GM18861 (cell line): ENCODE data around the gene RUFY1.
"Not testable (repeated sequence)": the region's sequence is repeated elsewhere in the genome, so short reads cannot be mapped to it uniquely, and the experiment has no call there.

Experiments used
- ATAC-seq: cut with Tn5 transposase; IDR thresholded peaks from one replicate; pipeline ENCODE4 v1.9.1; 2021; ENCODE audit not compliant: unreplicated experiment

RUFY1 gene

GRCh38 chr5:179620293-179620692 lies 69.9 kb downstream of the RUFY1 start:
- ATAC-seq, result no peak

DNA sequence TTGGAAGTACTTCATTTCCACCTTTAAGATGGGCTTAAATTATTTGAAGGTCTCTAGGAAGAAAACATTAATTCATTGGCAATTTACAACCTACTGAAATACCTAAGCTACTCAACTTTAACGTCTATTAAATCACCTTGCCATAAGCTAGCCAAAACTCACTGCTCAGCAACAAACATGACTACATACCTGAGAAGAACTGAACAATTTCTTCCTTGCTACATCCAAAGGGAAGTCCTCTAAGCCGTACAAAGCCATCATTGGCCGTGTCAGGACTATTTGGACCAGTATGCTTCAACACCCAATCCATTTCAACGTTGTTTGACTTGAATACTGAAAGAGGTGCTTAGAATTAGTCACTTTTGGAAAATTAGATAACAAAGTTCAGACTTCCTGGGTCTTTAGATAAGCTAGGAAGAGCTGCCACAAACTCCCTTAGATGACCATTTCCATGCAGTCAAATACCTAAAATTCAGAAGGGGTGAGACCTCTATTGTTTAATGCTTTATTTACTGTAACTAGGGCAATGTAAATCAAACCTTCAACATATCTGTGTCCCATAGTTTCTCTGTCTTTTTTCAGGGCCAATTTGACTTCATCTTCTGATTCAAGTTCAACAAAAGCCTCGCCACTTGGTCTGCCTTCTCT lies 70.5 kb downstream of the RUFY1 start:
- no peak for ATAC-seq

- no peak for ATAC-seq
These were observed 71.3 kb downstream of the RUFY1 start for GRCh38 chr5:179621551-179622214.

DNA sequence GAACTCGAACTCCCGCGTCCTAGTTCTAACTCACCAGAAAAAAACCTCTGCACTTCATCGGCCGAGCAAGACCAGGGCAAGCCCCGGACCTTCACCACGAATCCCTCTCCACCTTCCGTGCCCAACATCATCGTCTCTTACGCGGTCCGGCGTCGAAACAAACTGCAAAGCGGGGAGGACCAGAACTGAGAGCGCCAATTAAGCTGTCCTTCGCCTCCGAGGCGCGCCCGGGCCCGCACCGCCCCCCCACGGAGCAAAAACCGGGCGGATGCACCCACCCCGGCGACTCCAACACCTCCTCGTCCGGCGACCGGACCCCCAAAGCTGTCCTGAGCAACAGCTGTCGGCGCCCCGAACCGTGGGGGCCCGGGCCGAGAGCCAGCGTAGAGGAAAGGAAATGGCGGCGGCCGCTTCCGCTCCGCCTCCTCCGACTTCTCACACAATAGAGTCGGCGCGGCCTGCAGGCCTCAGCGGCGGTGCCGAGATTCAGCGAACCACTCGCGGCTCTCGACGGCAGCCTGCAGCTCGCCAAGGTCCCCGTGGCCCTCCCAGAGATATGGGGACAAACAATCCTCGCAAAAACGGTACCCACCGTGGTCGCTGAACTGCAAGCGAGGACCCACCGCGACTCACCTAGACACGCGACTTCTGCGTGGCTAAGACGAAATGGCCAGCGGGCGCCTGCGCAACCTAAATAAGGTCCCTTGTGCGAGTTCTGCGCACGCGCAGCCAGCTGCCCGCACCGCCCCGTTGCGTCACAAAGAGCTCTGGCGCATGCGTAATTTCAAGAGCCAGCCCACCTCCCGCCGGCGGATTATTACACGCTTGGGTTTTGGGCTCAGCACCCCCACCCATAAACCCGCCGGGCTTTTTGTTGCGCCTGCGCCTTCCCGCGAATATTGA lies 72.9 kb downstream of the RUFY1 start, which contains the start of gene HNRNPH1:
Gene HNRNPH1, minus strand, starts transcription at position 669 of the 903 bp plus-strand sequence. Its CDS starts 538 bp downstream, at position 131.
- peak; percentile 68 for ATAC-seq

DNA sequence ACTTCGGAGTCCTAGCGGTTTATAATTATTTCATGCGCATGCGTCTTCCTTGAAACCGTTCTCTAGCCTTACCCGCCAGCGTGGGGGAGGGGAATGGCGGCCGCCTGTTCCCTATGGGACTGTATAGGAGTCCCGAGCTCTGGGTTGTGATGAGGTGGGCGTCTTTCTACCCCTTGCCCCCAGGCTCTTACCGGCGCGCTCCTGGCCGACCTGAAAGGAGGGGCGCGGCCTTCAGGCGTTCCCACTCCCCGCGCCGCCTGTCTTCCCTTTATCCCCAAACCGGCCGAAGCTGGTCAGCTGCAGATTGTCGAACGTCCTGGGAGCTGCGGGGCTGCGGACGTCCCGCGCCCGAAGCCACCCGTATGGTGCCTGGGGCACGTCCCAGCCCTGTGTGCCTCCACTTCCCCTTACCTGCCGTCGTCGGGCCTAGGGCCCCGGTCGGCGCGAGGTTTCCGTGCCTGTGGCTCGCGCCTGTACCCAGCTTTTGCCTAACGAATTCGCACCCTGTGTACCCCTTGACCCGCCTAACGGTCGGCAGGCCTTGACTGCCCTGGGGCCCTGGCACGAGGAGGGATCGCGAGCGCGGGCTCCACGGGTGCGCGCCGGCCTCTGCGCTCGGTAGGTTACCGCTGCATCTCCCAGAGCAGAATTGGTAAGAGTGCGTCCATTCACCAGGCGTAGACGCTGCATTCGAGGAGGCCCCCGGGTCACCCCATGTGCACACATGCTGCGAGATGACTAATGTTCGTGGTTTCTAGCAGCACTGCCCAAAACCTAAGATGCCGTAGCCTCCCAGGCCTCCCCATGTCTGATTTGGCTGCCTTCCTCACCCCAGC lies 73.8 kb downstream of the RUFY1 start:
- no peak for ATAC-seq

DNA sequence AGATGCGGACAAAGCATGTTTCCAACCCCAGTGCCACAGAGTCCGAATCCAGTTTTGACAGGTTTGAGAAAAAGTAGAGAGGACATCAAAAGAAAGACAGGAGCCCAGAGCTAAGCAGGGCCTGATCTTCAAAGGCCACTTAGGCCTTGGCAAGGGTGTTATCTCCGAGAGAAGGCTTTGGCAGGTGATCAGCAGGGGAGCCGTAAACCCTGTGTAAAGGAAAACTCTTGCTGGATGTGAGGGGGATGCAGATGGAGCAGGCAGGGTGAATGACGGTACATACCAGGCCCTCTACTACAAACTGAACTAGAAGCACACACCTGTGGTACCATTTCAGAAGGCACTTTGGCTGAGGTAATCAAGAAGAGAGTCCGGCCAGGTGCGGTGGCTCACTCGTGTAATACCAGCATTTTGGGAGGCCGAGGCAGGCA lies 74.5 kb downstream of the RUFY1 start:
- ATAC-seq, result no peak

- peak; percentile 41 for ATAC-seq
These were observed 83.4 kb downstream of the RUFY1 start for GRCh38 chr5:179633501-179634369.

- peak; percentile 94 for ATAC-seq
These were observed 84.2 kb downstream of the RUFY1 start for GRCh38 chr5:179634370-179635172.

- not testable (repeated sequence) for ATAC-seq
These were observed 88.9 kb downstream of the RUFY1 start for GRCh38 chr5:179639296-179639695.

DNA sequence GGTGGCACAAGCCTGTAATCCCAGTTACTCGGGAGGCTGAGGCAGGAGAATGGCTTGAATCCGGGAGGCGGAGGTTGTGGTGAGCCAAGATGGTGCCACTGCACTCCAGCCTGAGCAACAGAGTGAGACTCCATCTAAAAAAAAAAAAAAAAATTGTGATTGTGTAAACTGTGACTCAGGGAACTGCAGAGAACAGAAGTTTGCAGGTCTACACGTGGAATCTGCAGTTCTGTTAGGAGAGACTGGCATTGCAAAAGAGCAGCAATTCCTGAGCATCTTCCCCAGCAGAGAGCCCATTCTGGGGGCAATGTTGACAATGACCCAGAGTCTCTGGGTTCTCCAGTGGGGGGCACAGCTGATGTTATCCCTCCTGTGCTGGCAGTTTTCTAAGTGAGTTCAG lies 91.4 kb downstream of the RUFY1 start:
- ATAC-seq, result not testable (repeated sequence)

GRCh38 chr5:179642626-179643025 lies 92.3 kb downstream of the RUFY1 start:
- ATAC-seq, result not testable (repeated sequence)

DNA sequence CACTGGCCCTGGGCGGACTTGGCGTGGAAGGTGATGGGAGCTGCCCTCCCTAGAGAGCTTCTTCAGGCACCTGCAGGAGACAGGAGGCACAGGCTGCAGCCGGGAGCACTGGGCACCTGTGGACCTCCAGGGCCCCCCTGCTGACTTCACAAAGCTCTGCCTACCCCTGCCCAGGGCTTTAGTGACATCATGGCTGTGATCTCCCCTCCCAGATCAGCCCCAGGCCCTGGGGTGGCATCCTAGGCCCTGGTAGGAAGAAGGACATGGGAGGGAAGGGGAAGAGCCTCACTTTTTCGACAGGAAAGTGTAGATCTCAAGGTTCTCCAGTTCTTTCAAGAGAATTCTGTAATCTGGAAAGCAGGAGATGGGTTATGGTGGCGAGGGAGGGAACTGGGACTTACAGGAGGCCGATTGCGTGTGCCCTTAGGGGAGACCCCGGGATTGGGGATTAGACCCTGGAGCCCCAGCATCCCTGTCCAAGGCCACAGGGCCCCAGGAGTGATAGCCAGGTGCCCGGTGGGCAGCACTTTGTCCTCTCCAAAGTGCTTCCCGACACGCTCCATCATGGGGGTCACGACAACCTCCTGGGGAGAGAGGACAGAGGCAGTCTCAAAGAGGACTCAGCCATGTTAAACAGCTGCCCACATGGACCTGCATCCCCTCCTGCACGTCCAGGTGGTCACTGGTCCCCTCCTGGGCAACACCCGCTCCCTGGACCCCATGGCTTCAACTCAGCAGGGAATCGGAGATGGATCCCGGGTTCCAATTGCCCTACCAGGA lies 93.0 kb downstream of the RUFY1 start:
- ATAC-seq, result not testable (repeated sequence)

- not testable (repeated sequence) for ATAC-seq
These were observed 94.4 kb downstream of the RUFY1 start for GRCh38 chr5:179644766-179645165.

DNA sequence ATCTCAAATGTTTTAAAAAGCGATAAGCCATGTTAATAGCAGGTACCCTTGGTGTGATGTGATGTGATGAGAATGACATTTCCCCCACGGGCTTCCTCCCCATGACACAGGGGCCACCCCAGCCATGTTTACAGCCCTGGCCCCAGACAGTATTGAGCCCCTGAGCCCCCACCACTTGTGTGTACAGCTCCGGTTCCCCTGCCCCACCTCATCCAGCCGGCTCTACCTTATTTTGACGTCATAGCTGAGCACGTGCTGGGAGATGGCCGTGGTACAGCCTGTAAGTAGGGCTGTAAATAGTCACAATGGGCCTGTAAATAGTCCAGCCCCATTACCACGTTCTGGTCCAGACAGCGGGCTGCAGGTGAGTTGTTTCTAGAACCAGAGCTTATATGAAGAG lies 98.1 kb downstream of the RUFY1 start:
- ATAC-seq, result no peak

- not testable (repeated sequence) for ATAC-seq
These were observed 98.9 kb downstream of the RUFY1 start for GRCh38 chr5:179649166-179649703.

- not testable (repeated sequence) for ATAC-seq
These were observed 99.9 kb downstream of the RUFY1 start for GRCh38 chr5:179650245-179650644.

DNA sequence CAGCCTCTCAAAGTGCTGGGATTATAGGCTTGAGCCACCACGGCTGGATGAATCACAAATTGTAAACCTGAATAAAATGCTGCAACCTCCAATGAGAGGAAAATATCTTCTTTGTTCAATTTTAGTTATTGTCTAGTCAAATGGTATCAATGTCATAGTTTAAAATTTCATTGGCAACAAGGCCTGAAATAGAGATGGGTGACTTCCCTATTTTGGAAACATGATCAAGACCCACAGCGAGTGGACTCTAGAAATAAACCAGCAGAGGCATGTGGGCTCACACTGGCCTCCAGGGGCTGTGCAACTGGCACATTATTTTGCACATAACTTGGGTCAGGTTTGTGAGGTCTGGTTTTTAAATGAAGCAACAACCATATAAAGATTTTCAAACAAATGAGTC lies 102.8 kb downstream of the RUFY1 start:
- not testable (repeated sequence) for ATAC-seq
